NCI-H2107 treated with DMSO at 0.1 percent for 48 hours (cell line): ENCODE measurements around the gene RETREG1.
"Not testable (repeated sequence)": the region's sequence is repeated elsewhere in the genome, so short reads cannot be mapped to it uniquely, and the experiment has no call there.

ENCODE experiments used
- DNase-seq: peaks from one replicate; lab custom pipeline; 2025; ENCODE audit not compliant: unreplicated experiment; lab: John Stamatoyannopoulos, UW

The RETREG1 gene

GRCh38 chr5:16617274-16617968 is 624 bp upstream of the RETREG1 start:
- DNase-seq, result no peak

GRCh38 chr5:16615741-16616535 is 859 bp downstream of the RETREG1 start:
- peak; percentile 20 for DNase-seq

- DNase-seq, result no peak
Measured at GRCh38 chr5:16612007-16612406, 4.8 kb downstream of the RETREG1 start.

GRCh38 chr5:16610896-16611295 is 5.9 kb downstream of the RETREG1 start:
- DNase-seq, result not testable (repeated sequence)

GRCh38 chr5:16609412-16609811 is 7.4 kb downstream of the RETREG1 start:
- no peak for DNase-seq

- no peak for DNase-seq
Measured at GRCh38 chr5:16606628-16607027, 10.2 kb downstream of the RETREG1 start.

- DNase-seq, result no peak
Measured at GRCh38 chr5:16603701-16604100, 13.1 kb downstream of the RETREG1 start.

- DNase-seq, result no peak
Measured at GRCh38 chr5:16603295-16603694, 13.5 kb downstream of the RETREG1 start.

GRCh38 chr5:16602182-16602581 is 14.6 kb downstream of the RETREG1 start:
- no peak for DNase-seq

GRCh38 chr5:16600946-16601345 is 15.9 kb downstream of the RETREG1 start:
- no peak for DNase-seq

GRCh38 chr5:16600397-16600796 is 16.4 kb downstream of the RETREG1 start:
- DNase-seq, result no peak

- no peak for DNase-seq
Measured at GRCh38 chr5:16597946-16598694, 18.7 kb downstream of the RETREG1 start.

- no peak for DNase-seq
Measured at GRCh38 chr5:16596581-16596940, 20.2 kb downstream of the RETREG1 start.

- no peak for DNase-seq
Measured at GRCh38 chr5:16595881-16596580, 20.8 kb downstream of the RETREG1 start.

GRCh38 chr5:16593628-16594027 is 23.2 kb downstream of the RETREG1 start:
- no peak for DNase-seq

GRCh38 chr5:16593013-16593412 is 23.8 kb downstream of the RETREG1 start:
- DNase-seq, result no peak

GRCh38 chr5:16592255-16592654 is 24.5 kb downstream of the RETREG1 start:
- DNase-seq, result no peak

- DNase-seq, result no peak
Measured at GRCh38 chr5:16590685-16591084, 26.1 kb downstream of the RETREG1 start.

GRCh38 chr5:16589658-16590057 is 27.1 kb downstream of the RETREG1 start:
- no peak for DNase-seq

GRCh38 chr5:16588434-16589214 is 28.2 kb downstream of the RETREG1 start:
- no peak for DNase-seq
